ENCODE data around the gene CFAP100. TPM values are rescaled to one million over a fixed set of nuclear protein-coding genes. Genes with fewer than 3 reads are reported as not detected.

The CFAP100 gene
- total RNA-seq, 1 experiment from 2014 or later = not detected

DNA sequence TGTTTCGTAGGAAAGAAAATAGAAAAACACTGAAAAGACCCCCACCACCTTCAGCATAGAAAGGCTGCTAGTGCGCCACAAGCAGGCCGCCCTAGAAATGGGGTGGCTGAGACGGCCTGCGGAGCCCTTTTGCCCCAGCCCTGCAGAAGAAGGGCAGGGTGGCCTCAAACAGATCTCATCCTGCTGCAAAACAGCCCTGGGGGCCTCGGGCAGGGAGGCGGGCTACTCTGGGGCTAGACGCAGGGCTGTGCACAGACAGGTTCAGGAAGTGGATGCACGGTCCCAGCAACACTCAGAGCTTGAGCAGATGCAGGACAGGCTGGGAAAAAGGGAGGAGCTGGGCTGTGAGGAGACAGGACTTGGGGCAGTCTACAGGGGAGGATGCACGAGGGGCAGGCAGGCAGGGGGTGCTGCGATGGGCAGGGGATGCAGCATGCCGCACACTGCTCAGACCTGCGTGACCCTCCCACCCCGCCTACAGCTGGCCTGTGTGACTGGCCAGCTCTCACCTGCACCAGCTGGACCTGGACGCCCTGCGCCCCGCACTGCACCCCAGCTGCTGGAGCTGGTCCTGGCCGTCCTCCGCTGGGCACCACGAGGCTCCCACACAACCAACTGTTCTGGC lies 46.7 kb downstream of the CFAP100 start:
- DNase-seq (ENCODE audit: low read depth) = no peak

DNA sequence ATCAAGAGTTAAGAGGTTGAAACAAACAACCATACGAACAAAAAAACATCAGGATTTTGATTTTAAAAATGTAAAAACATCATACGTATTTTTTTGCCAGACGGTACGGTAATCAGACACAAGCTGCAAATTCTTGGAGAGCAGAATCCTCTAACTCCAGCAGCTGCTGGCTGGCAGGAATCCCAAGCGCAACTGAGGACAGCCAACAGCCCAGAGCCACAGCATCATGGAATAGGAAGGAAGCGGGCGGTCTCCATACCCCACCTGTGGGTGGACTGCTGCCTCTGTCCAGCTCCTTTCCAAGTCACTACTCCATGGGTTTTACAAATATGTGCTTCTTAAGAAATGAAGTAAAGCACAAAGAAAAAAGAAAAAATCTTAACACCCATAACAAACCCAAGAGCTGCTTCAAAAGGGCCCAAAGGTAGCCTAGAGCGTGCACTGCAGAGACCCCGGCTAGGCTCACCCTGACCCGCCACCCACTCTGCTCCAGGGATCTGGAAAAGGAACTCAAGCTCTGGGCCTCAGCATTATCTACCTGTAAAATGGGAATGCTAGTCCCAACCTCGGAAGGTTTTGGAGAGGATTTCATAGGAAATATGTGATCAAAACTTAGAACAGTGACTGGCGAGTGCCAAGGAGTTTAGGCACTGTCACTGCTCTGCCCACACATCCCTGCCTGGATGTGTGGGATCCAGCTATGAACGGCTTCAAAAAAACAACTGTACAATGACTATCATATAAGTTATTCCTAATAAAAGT lies 47.6 kb downstream of the CFAP100 start:
- DNase-seq (ENCODE audit: low read depth) = no peak

- DNase-seq (ENCODE audit: low read depth) = no peak
These were observed 48.1 kb downstream of the CFAP100 start for GRCh38 chr3:126442856-126443242.

DNA sequence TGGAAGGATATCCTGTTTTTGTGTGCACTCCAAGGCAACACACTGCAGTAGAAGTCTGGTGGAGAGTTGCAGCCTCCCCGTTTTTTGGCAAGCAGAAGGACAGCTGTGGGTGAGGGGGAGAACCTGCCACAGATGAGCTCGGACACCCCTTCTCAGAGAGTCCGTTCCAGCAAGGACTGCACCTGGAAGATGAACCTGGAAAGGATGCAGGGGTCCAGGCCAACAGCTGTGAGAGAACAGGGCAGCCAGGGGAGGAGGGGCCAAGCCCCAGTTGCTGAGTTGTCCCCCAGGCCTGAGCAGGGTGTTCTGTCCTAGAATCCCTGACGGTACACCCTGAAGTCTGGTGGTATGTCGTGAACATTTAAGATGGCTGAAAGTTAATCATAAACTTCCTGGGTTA lies 50.8 kb downstream of the CFAP100 start:
- DNase-seq (ENCODE audit: low read depth) = no peak

GRCh38 chr3:126446301-126446700 lies 51.6 kb downstream of the CFAP100 start:
- DNase-seq (ENCODE audit: low read depth) = no peak

DNA sequence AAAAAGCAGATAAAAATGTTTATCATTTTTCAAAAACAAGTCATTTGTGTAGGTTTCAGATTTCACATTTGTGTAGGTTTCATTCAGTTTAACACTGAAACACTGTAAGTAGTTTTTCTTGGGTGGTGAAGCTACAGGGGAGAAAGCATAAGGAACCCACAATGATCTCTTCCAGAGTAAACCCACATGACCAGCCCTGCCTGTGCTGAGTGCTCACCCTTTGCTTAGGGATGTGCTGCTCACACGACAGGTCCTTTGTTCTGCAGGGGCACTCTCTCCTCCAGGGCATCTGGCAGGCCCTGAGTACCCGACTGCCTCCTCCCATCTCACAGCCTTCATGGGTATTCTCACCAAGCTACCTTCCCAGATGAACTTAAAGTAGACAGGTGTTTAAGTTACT lies 52.1 kb downstream of the CFAP100 start:
- DNase-seq (ENCODE audit: low read depth) = peak; percentile 6

GRCh38 chr3:126447456-126448106 lies 52.9 kb downstream of the CFAP100 start:
- no peak for DNase-seq (ENCODE audit: low read depth)

DNA sequence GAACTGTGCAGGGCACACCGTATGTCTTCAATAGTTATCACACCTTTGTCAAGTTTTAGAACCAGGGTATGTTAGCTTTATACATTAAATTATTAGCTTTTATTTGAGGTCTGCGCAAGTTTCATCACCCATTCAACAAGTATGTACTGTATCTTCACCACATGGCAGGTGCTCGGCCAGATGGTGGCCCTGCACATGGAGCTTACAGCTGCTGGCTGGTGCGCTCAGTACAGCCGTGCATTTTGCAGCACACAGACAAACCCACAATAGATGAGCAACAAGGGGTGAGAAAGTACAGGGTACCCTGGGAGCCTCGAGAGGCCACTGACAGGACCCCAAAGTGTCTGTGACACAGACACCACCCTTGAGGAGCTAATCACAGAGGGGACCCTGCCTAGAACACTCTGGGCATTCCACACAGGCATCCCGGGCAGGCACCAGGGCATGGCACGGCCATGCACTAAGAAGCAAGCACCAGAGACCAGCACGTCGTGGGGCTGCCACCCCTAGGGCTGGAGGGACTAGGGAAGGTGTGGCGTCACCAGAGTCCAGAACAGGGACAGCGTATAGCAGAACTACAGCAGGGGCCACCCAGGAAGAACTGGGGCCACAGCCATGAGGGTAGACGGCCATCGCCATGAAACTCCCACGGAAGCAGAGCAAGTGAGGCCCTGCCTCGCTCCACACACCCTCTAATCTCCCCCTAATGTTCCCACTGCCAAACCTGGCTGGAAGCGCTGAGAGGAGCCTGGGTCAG lies 53.6 kb downstream of the CFAP100 start:
- no peak for DNase-seq (ENCODE audit: low read depth)

DNA sequence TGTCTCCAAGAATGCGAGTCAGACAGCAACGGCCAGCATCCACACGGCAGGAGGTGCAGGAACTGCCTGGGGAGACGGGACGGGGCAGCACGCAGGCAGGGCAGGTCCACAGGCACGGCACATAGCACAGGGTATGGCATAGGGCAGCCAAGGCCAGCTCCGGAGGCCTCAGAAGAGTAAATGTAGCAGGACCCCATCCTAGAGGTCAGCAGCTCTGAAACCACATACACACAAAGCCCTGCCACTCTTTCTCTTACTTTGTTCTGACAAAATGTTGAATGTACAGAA lies 54.1 kb downstream of the CFAP100 start:
- no peak for DNase-seq (ENCODE audit: low read depth)

DNA sequence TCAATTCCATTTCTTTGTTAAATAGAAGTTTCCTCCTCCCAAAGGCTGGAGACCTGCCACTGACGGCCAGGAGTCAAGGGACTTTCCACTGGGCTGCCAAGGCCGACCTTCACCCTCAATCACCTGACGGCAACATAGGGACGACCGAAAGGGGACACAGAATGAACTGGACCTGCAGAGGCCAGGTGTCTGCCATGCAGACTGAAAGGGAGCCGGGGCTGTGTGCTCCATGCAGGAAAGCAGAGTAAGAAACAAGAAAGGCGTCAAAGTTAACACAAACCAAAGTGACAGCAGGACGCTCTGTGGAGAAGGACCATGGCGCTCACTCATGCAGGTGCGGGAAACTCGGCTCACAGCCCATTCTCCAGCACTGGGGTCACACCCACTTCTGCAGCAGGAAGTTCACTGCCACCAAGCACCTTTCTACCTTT lies 54.9 kb downstream of the CFAP100 start:
- DNase-seq (ENCODE audit: low read depth) = no peak

- no peak for DNase-seq (ENCODE audit: low read depth)
These were observed 55.5 kb downstream of the CFAP100 start for GRCh38 chr3:126450219-126450618.

DNA sequence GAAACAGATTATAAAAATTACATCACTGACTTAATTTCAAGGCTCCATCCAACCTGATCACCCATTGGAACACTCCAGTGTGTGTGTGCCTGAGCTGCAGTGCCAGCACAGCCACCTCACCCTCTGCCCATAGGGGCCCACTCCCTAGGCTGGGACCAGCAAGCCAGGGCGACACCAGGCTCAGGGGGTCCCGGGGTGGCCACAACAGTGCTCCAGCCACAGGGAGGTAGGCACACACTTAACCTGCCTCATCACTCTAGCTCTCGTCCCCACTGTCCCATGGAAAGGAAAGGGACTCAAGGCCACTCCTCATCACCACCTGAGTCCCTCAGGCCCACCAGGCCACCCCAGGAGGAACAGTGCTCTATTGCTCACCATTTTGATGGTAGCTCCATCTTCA lies 56.0 kb downstream of the CFAP100 start:
- no peak for DNase-seq (ENCODE audit: low read depth)

DNA sequence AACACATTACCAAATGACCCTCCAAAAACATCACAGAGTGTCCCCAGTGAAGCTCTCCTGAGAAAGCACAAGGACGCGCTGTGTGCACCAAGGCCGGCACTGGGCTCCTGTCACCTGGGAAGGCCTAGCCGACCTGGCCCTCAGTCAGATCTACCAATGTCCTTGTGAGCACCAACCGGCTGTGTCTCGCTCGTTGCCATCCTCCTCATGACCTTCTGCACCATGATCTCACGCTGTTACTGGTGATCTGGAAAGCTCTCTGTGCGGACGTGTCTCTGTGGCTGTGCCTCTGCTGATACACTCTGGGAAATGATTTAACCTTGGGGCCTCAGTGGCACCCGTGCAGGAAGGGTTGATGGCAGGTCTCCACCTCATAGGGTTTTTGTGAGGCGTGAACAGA lies 56.8 kb downstream of the CFAP100 start:
- DNase-seq (ENCODE audit: low read depth) = no peak

DNA sequence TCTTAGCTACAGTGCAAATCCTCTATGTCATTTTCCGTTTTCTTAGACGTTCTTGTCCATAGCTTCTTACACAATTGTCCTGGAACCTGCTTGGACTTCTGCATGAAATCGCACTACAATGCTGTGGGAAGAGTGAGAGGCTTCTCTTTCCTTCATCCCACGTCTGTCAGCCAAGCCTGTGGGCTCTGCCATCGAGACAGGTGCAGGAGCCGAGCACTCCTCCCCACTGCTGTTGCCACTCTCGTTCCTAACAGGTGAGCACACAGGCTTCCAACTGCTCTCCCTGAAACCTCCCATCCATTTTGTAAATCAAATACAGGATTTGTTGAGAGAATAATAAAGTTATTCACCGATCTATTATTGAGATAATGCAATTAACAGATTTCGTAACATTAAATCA lies 57.5 kb downstream of the CFAP100 start:
- DNase-seq (ENCODE audit: low read depth) = no peak

- no peak for DNase-seq (ENCODE audit: low read depth)
These were observed 59.3 kb downstream of the CFAP100 start for GRCh38 chr3:126454025-126454424.

GRCh38 chr3:126454437-126455198 lies 59.9 kb downstream of the CFAP100 start:
- DNase-seq (ENCODE audit: low read depth) = no peak

DNA sequence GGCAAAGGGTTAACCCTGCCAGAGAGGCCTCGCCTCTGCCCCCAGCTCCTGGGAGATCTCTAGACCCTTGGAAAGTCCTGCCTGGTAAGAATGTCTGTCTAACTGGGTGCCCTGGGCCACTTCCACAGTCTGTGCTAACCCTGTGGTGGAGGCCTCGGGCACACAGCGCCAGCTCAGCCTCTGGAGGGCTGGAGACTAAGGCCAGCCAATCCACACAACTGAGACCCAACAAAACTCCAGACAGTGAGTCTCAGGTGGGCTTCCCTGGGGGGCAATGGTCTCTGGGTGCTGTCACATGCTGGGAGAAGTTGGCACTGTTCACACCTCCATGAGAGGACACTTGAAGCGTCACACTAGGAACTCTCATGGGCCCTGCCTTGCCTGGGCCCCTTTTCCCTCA lies 61.5 kb downstream of the CFAP100 start:
- no peak for DNase-seq (ENCODE audit: low read depth)

- no peak for DNase-seq (ENCODE audit: low read depth)
These were observed 62.2 kb downstream of the CFAP100 start for GRCh38 chr3:126456766-126457388.

- no peak for DNase-seq (ENCODE audit: low read depth)
These were observed 64.5 kb downstream of the CFAP100 start for GRCh38 chr3:126459111-126459762.

DNA sequence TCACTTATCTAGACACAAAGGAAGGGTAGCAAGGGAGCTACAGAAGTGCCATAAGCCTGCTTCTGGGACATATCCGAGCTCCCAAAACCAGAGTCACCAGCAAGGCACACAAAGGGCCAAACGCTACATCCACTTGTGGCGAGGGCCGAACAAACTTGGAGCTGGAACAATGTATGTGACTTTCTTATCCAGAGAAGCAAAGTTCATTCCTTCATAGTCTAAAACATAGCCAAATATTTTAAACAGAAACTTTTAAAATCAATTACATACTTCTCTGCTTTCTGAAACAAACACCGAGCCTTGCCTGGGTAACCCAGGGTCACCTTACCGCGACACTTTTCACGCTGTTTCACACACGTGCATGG lies 65.0 kb downstream of the CFAP100 start:
- no peak for DNase-seq (ENCODE audit: low read depth)

GRCh38 chr3:126460381-126460780 lies 65.7 kb downstream of the CFAP100 start:
- no peak for DNase-seq (ENCODE audit: low read depth)

Measured in RPMI7951 (cell line).